ENCODE measurements around the gene PPY. TPM values are rescaled to one million over a fixed set of nuclear protein-coding genes. Genes with fewer than 3 reads are reported as not detected.

PPY gene
- total RNA-seq, 2 donors from 2014 or later: not detected

- TF ChIP-seq, protein P1, sequence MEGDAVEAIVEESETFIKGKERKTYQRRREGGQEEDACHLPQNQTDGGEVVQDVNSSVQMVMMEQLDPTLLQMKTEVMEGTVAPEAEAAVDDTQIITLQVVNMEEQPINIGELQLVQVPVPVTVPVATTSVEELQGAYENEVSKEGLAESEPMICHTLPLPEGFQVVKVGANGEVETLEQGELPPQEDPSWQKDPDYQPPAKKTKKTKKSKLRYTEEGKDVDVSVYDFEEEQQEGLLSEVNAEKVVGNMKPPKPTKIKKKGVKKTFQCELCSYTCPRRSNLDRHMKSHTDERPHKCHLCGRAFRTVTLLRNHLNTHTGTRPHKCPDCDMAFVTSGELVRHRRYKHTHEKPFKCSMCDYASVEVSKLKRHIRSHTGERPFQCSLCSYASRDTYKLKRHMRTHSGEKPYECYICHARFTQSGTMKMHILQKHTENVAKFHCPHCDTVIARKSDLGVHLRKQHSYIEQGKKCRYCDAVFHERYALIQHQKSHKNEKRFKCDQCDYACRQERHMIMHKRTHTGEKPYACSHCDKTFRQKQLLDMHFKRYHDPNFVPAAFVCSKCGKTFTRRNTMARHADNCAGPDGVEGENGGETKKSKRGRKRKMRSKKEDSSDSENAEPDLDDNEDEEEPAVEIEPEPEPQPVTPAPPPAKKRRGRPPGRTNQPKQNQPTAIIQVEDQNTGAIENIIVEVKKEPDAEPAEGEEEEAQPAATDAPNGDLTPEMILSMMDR (conservative IDR thresholded peaks at IDR 0.05): no peak
- Mint-ChIP-seq H3K9me3 (no peaks in the 10 kb centered on the region), H3K27ac (no peak overlapping the region), H3K36me3 (ENCODE audit: low read depth) (no peaks in the 10 kb centered on the region), H3K4me3 (no peak overlapping the region), H3K27me3 (ENCODE audit: insufficient read depth) (peaks cover 19% of the 10 kb centered on the region), H3K4me1 (no peaks in the 10 kb centered on the region)
- H3K36me3 ChIP-seq (ENCODE audit: control insufficient read depth, insufficient read depth, low read length): no peaks in the 10 kb centered on the region
- WGBS, 2 experiments (ENCODE audit: insufficient coverage in 1 of 2, insufficient read length in 1 of 2): 71 to 85% methylated on average over 1 to 4 of the region's 4 CpGs
- H3K9ac ChIP-seq (ENCODE audit: extremely low read depth, low read length, poor library complexity, severe bottlenecking): no peak overlapping the region
- no peaks in the 10 kb centered on the region for H3K9me3 ChIP-seq (ENCODE audit: control insufficient read depth, low read length)
- DNase-seq: no peak
- peaks cover 6% of the 10 kb centered on the region for H3K27me3 ChIP-seq (ENCODE audit: control insufficient read depth, insufficient read depth, low read length, poor library complexity, severe bottlenecking)
- H3K4me3 ChIP-seq (ENCODE audit: low read length): no peak overlapping the region
- no peak overlapping the region for H3K27ac ChIP-seq (ENCODE audit: low read depth, low read length)
- no peaks in the 10 kb centered on the region for H3K4me1 ChIP-seq (ENCODE audit: control insufficient read depth, insufficient read depth, low read length)
Observed at GRCh38 chr17:43970366-43970765, 28.1 kb upstream of the PPY start.

GRCh38 chr17:43967251-43967875, 25.1 kb upstream of the PPY start:
- H3K4me3 Mint-ChIP-seq: no peak overlapping the region
- H3K9me3 ChIP-seq (ENCODE audit: control insufficient read depth, low read length): no peaks in the 10 kb centered on the region
- H3K27ac ChIP-seq (ENCODE audit: low read depth, low read length): no peak overlapping the region
- no peak overlapping the region for H3K27ac Mint-ChIP-seq
- WGBS, 2 experiments (ENCODE audit: insufficient coverage in 1 of 2, insufficient read length in 1 of 2): 78 to 88% methylated on average over 5 to 9 of the region's 9 CpGs
- H3K9me3 Mint-ChIP-seq: no peaks in the 10 kb centered on the region
- H3K27me3 ChIP-seq (ENCODE audit: control insufficient read depth, insufficient read depth, low read length, poor library complexity, severe bottlenecking): peaks cover 6% of the 10 kb centered on the region
- DNase-seq: no peak
- H3K9ac ChIP-seq (ENCODE audit: extremely low read depth, low read length, poor library complexity, severe bottlenecking): no peak overlapping the region
- H3K4me3 ChIP-seq (ENCODE audit: low read length): no peak overlapping the region
- H3K27me3 Mint-ChIP-seq (ENCODE audit: insufficient read depth): peaks cover 13% of the 10 kb centered on the region
- H3K36me3 Mint-ChIP-seq (ENCODE audit: low read depth): no peaks in the 10 kb centered on the region
- H3K4me1 ChIP-seq (ENCODE audit: control insufficient read depth, insufficient read depth, low read length): no peaks in the 10 kb centered on the region
- no peaks in the 10 kb centered on the region for H3K4me1 Mint-ChIP-seq
- no peaks in the 10 kb centered on the region for H3K36me3 ChIP-seq (ENCODE audit: control insufficient read depth, insufficient read depth, low read length)
- TF ChIP-seq, protein P1 (conservative IDR thresholded peaks at IDR 0.05): no peak

DNA sequence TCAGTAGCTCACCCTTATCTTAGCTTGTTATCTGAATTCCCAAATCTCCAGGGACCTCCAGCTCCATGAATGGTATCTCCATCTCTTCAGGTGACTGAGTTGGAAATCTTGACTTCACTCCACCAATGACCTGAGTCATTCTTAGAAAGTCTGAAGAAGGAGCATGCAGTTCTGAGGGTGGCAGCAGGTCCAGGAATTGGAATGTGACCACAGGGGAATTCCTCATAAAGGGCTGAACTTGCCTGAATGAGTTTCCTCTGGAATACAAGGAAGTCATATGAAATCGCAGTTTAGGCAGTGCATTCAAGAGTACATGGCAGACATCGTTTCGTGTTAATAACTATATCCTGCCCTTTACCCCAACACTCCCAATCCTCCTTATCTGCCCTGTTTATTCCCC, 24.0 kb upstream of the PPY start:
- Histone ChIP-seq H3K4me1 (ENCODE audit: control insufficient read depth, insufficient read depth, low read length) (no peaks in the 10 kb centered on the region), H3K36me3 (ENCODE audit: control insufficient read depth, insufficient read depth, low read length) (no peaks in the 10 kb centered on the region), H3K9ac (ENCODE audit: extremely low read depth, low read length, poor library complexity, severe bottlenecking) (no peak overlapping the region), H3K4me3 (ENCODE audit: low read length) (no peak overlapping the region), H3K9me3 (ENCODE audit: control insufficient read depth, low read length) (no peaks in the 10 kb centered on the region), H3K27ac (ENCODE audit: low read depth, low read length) (no peak overlapping the region), H3K27me3 (ENCODE audit: control insufficient read depth, insufficient read depth, low read length, poor library complexity, severe bottlenecking) (peaks cover 6% of the 10 kb centered on the region)
- no peaks in the 10 kb centered on the region for H3K9me3 Mint-ChIP-seq
- no peak for DNase-seq
- peaks cover 11% of the 10 kb centered on the region for H3K27me3 Mint-ChIP-seq (ENCODE audit: insufficient read depth)
- H3K4me3 Mint-ChIP-seq: no peak overlapping the region
- no peak overlapping the region for H3K27ac Mint-ChIP-seq
- 90% methylated on average over 3 of the region's 3 CpGs; no CpG with 5 or more reads in 1 of the 2 experiments for WGBS, 2 experiments (ENCODE audit: insufficient coverage in 1 of 2, insufficient read length in 1 of 2)
- H3K4me1 Mint-ChIP-seq: no peaks in the 10 kb centered on the region
- TF ChIP-seq, protein P1 (conservative IDR thresholded peaks at IDR 0.05): no peak
- H3K36me3 Mint-ChIP-seq (ENCODE audit: low read depth): no peaks in the 10 kb centered on the region

All from endodermal cell (in vitro differentiated cells).